Ishikawa (cell line): ENCODE results near the gene EPB41L4B.

Experiments
- CEBPB ChIP-seq: IDR thresholded peaks from 2 replicates; pipeline ENCODE4 v1.6.1; 2012
- CREB1 ChIP-seq: IDR thresholded peaks from 2 replicates; pipeline ENCODE4 v1.6.1; 2012; ENCODE audit warnings: low read depth
- EGR1 ChIP-seq: IDR thresholded peaks from 2 replicates; pipeline ENCODE4 v1.6.1; 2012
- EP300 ChIP-seq: IDR thresholded peaks from 2 replicates; pipeline ENCODE4 v1.6.1; 2012; ENCODE audit warnings: borderline replicate concordance
- FOXM1 ChIP-seq: IDR thresholded peaks from 2 replicates; pipeline ENCODE4 v1.6.1; 2012; ENCODE audit warnings: low read depth, borderline replicate concordance
- MAX ChIP-seq: IDR thresholded peaks from 2 replicates; pipeline ENCODE4 v1.6.1; 2012
- NFIC ChIP-seq: IDR thresholded peaks from 2 replicates; pipeline ENCODE4 v1.6.1; 2012
- RAD21 ChIP-seq: IDR thresholded peaks from 2 replicates; pipeline ENCODE4 v1.6.1; 2012; ENCODE audit warnings: low read depth
- REST ChIP-seq: IDR thresholded peaks from 2 replicates; pipeline ENCODE4 v1.6.1; 2012; ENCODE audit warnings: low read depth, mild to moderate bottlenecking
- TAF1 ChIP-seq: IDR thresholded peaks from 2 replicates; pipeline ENCODE4 v1.6.1; 2012; ENCODE audit warnings: low read depth, mild to moderate bottlenecking
- TCF12 ChIP-seq: IDR thresholded peaks from 2 replicates; pipeline ENCODE4 v1.6.1; 2012; ENCODE audit warnings: low read depth
- TEAD4 ChIP-seq: IDR thresholded peaks from 2 replicates; pipeline ENCODE4 v1.6.1; 2012
- USF1 ChIP-seq: IDR thresholded peaks from 2 replicates; pipeline ENCODE4 v1.6.1; 2012
- YY1 ChIP-seq: IDR thresholded peaks from 2 replicates; pipeline ENCODE4 v1.6.1; 2012; ENCODE audit warnings: low read depth
- ZBTB7A ChIP-seq: IDR thresholded peaks from 2 replicates; pipeline ENCODE4 v1.6.1; 2012; ENCODE audit warnings: low read depth

EPB41L4B gene

GRCh38 chr9:109171926-109172325 is 148.9 kb downstream of the EPB41L4B start:
- TF ChIP-seq NFIC (no peak), FOXM1 (no peak), RAD21 (no peak), REST (no peak), CREB1 (no peak), TEAD4 (no peak), YY1 (no peak), CEBPB (no peak), TCF12 (no peak), MAX (no peak), EP300 (no peak)

GRCh38 chr9:109168170-109168569 is 152.7 kb downstream of the EPB41L4B start:
- TF ChIP-seq CEBPB, result no peak
- TF ChIP-seq ZBTB7A, result no peak
- no peak for TF ChIP-seq TEAD4
- no peak for TF ChIP-seq USF1

- no peak for TF ChIP-seq FOXM1
- no peak for TF ChIP-seq TAF1
These were observed 153.1 kb downstream of the EPB41L4B start for GRCh38 chr9:109167716-109168115.

GRCh38 chr9:109166771-109167601 is 153.9 kb downstream of the EPB41L4B start, which contains the start of gene FRRS1L:
TSS of gene FRRS1L (minus strand) at chr9:109167249. CDS start at chr9:109167138, 111 bp downstream.
- no peak for TF ChIP-seq CREB1
- no peak for TF ChIP-seq MAX
- no peak for TF ChIP-seq REST
- no peak for TF ChIP-seq USF1
- no peak for TF ChIP-seq NFIC
- no peak for TF ChIP-seq EGR1
- no peak for TF ChIP-seq CEBPB
- TF ChIP-seq YY1, result no peak
- no peak for TF ChIP-seq FOXM1
- no peak for TF ChIP-seq EP300
- TF ChIP-seq RAD21, result no peak
- TF ChIP-seq ZBTB7A, result no peak
- TF ChIP-seq TAF1, result no peak
- TF ChIP-seq TEAD4, result no peak
- TF ChIP-seq TCF12, result no peak

GRCh38 chr9:109166171-109166770 is 154.6 kb downstream of the EPB41L4B start:
- no peak for TF ChIP-seq EGR1
- no peak for TF ChIP-seq TCF12
- no peak for TF ChIP-seq RAD21
- TF ChIP-seq YY1, result no peak
- TF ChIP-seq USF1, result no peak
- TF ChIP-seq NFIC, result no peak
- TF ChIP-seq REST, result no peak
- TF ChIP-seq TAF1, result no peak
- TF ChIP-seq FOXM1, result no peak
- TF ChIP-seq MAX, result no peak
- no peak for TF ChIP-seq CEBPB
- no peak for TF ChIP-seq ZBTB7A
- no peak for TF ChIP-seq CREB1
- TF ChIP-seq TEAD4, result no peak
- no peak for TF ChIP-seq EP300
